OCI-LY7 (cell line): ENCODE results near the gene GLS. TPM values are rescaled to one million over a fixed set of nuclear protein-coding genes. Genes with fewer than 3 reads are reported as not detected.

ENCODE experiments used
- BruUV-seq: library from RNA; stranded (reverse); fragments of 400-500 nt; replicated peaks from 2 replicates; lab custom pipeline; 2021; lab: Mats Ljungman, UMichigan
- CTCF ChIA-PET: fragments of 300-600 bp; sonication (Branson Sonifier 250); formaldehyde crosslinking; loops from one replicate; lab custom pipeline; 2022; ENCODE audit warnings: antibody characterized with exemption; ENCODE audit not compliant: unreplicated experiment; lab: Charles Lee
- POLR2A ChIA-PET: fragments of 300-600 bp; sonication (Branson Sonifier 250); formaldehyde crosslinking; loops from one replicate; lab custom pipeline; 2022; ENCODE audit warnings: antibody characterized with exemption; lab: Charles Lee
- DNase-seq: peaks from one replicate; pipeline ENCODE4 v3.0.0-alpha.2; 2015; ENCODE audit warnings: low spot score
- H2AFZ ChIP-seq: fragments of 200-600 bp; sonication (generic), shearing (Covaris generic); 2 replicates; pipeline ENCODE4 v1.6.1; 2014; ENCODE audit warnings: mild to moderate bottlenecking, antibody characterized with exemption, low read length, moderate library complexity
- H3K27ac ChIP-seq: fragments of 200-600 bp; sonication (generic); 2 replicates; pipeline ENCODE4 v1.5.1; 2014; ENCODE audit warnings: mixed run types, low read depth, mild to moderate bottlenecking, moderate library complexity, low read length, inconsistent platforms; ENCODE audit not compliant: poor library complexity, severe bottlenecking
- H3K36me3 ChIP-seq: fragments of 200-600 bp; sonication (generic); 2 replicates; pipeline ENCODE4 v1.6.1; 2014; ENCODE audit warnings: mild to moderate bottlenecking, antibody characterized with exemption, low read length, moderate library complexity, mixed read lengths; ENCODE audit not compliant: insufficient read depth
- H3K4me1 ChIP-seq: fragments of 200-600 bp; sonication (generic); 2 replicates; pipeline ENCODE4 v1.5.1; 2014; ENCODE audit warnings: mild to moderate bottlenecking, low read length; ENCODE audit not compliant: insufficient read depth, poor library complexity, severe bottlenecking
- H3K4me2 ChIP-seq: fragments of 200-600 bp; sonication (generic); 2 replicates; pipeline ENCODE4 v1.6.1; 2014; ENCODE audit warnings: mild to moderate bottlenecking, low read length
- H3K4me3 ChIP-seq: fragments of 200-600 bp; sonication (generic); 2 replicates; pipeline ENCODE4 v1.5.1; 2014; ENCODE audit warnings: mild to moderate bottlenecking, low read depth, low read length; ENCODE audit not compliant: poor library complexity, severe bottlenecking
- H3K79me2 ChIP-seq: fragments of 200-600 bp; sonication (generic); 2 replicates; pipeline ENCODE4 v1.6.1; 2016; ENCODE audit warnings: low read depth, mild to moderate bottlenecking, low read length, moderate library complexity, mixed read lengths; ENCODE audit not compliant: insufficient read depth
- H3K9me2 ChIP-seq: fragments of 200-600 bp; sonication (generic); 2 replicates; pipeline ENCODE4 v1.6.1; 2016; ENCODE audit warnings: mild to moderate bottlenecking, low read length, mixed read lengths; ENCODE audit not compliant: insufficient read depth
- H3K9me3 ChIP-seq: fragments of 200-600 bp; sonication (generic); 2 replicates; pipeline ENCODE4 v1.6.1; 2014; ENCODE audit warnings: mild to moderate bottlenecking, mixed run types, low read length, mixed read lengths
- H4K20me1 ChIP-seq: fragments of 200-600 bp; sonication (generic); 2 replicates; pipeline ENCODE4 v1.6.1; 2014; ENCODE audit warnings: mild to moderate bottlenecking, antibody characterized with exemption, low read length, moderate library complexity, mixed read lengths; ENCODE audit not compliant: insufficient read depth
- EZH2phosphoT487 ChIP-seq: fragments of 200-600 bp; sonication (generic); IDR thresholded peaks from 2 replicates; pipeline ENCODE4 v1.6.1; 2018; ENCODE audit warnings: low read depth, borderline replicate concordance, mild to moderate bottlenecking, mixed run types, antibody characterized with exemption, low read length, moderate library complexity, mixed read lengths
- intact Hi-C: fragments of 100-400 bp; cut with micrococcal nuclease; formaldehyde crosslinking; loops from one replicate; pipeline ENCODE4 v1.10.0; 2022; ENCODE audit not compliant: unreplicated experiment
- total RNA-seq, 2 experiments: library from RNA; depleted of rRNA in 1 of 2; stranded (reverse); fragments of >200 nt in 1 of 2; shearing (Covaris generic) in 1 of 2; gene quantifications; 2 replicates each; pipeline ENCODE4 v1.2.3, GENCODE V29; 2014 to 2022
- TF ChIP-seq, protein P1 (sequence below): fragments of 200-600 bp; sonication (generic); conservative IDR thresholded peaks from 2 replicates; pipeline ENCODE4 v1.5.1; 2014; ENCODE audit warnings: mild to moderate bottlenecking, antibody characterized with exemption, low read length, moderate library complexity, mixed read lengths

The GLS gene
- total RNA-seq, 2 experiments from 2014 or later: 102 to 103 TPM

DNA sequence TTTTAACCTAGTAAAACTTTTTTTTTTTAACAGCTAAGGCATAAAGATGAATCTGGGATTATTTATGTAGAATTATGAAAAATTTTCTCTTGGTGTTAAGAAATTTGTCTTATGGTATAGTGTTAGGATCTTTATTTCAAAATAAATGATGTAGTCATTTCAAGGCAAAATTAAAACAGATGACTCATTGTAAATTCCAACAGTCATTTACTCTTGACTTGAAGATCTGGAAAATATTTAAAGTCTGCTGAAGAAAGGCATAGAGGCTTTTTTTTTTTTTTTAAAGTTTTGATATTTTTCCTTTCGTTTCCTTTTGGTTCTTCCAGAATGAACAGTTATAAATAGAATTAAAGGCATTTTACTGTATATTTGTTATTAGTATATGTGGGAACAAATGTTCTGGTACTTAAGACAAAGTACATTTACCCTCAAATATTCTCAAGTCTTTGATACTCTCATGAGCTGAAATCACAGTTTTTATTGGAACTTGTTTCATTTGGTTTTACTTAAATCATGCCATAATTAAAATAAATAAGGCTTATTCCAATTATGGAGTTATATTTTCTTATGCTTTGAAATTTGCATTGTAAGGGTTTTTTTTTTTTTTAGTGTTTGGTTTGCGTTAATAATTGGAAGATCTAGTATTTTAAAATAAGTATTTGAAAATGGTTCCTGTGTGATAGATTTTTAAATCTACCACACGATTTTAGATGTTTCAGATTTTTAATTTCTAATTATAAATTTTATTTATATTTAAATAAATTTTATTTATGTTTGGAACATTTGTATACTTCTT, 29.9 kb downstream of the GLS start:
- peaks cover 75% of the 10 kb centered on the region for H3K36me3 ChIP-seq
- H3K4me1 ChIP-seq: no peaks in the 10 kb centered on the region
- intact Hi-C loops: no loop called here
- no peak for TF ChIP-seq EZH2phosphoT487
- TF ChIP-seq, protein P1, sequence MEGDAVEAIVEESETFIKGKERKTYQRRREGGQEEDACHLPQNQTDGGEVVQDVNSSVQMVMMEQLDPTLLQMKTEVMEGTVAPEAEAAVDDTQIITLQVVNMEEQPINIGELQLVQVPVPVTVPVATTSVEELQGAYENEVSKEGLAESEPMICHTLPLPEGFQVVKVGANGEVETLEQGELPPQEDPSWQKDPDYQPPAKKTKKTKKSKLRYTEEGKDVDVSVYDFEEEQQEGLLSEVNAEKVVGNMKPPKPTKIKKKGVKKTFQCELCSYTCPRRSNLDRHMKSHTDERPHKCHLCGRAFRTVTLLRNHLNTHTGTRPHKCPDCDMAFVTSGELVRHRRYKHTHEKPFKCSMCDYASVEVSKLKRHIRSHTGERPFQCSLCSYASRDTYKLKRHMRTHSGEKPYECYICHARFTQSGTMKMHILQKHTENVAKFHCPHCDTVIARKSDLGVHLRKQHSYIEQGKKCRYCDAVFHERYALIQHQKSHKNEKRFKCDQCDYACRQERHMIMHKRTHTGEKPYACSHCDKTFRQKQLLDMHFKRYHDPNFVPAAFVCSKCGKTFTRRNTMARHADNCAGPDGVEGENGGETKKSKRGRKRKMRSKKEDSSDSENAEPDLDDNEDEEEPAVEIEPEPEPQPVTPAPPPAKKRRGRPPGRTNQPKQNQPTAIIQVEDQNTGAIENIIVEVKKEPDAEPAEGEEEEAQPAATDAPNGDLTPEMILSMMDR: no peak
- no peak for DNase-seq
- no peaks in the 10 kb centered on the region for H4K20me1 ChIP-seq
- no peaks in the 10 kb centered on the region for H3K9me2 ChIP-seq
- H3K4me2 ChIP-seq: no peak overlapping the region
- H3K9me3 ChIP-seq: no peaks in the 10 kb centered on the region
- H3K4me3 ChIP-seq: no peak overlapping the region
- H2AFZ ChIP-seq: no peak overlapping the region
- POLR2A ChIA-PET: interaction anchor here (0.6 to 0.7 kb wide), 3 partner anchors 67 to 946 kb away, joined by 3 to 4 read pairs (median 3); no protein-coding TSS in a partner anchor
- H3K79me2 ChIP-seq: no peaks in the 10 kb centered on the region
- BruUV-seq: no TSS peak
- CTCF ChIA-PET: no interaction called here
- no peak overlapping the region for H3K27ac ChIP-seq

DNA sequence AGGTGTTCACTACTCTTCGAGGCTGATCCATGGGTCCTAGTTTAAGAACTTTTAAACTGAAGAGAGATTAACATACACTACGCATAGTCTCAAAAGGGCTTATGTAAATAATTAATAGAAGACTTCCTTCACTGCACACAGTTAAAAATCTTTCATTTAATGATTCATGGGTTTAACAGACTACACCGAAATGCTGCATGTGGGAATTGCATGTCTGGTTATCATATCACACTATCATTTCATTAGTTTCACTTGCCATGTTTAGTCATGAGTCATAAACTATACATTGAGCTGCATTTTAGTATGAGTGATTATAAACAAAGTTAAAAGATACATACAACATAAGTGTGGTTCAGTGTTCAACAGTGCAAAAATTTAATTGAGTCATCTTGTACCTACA, 31.2 kb downstream of the GLS start:
- TF ChIP-seq, protein P1: no peak
- no peak for TF ChIP-seq EZH2phosphoT487
- Histone ChIP-seq H3K36me3 (peaks cover 82% of the 10 kb centered on the region), H3K27ac (no peak overlapping the region), H3K9me2 (no peaks in the 10 kb centered on the region), H3K4me2 (no peak overlapping the region), H3K4me1 (no peaks in the 10 kb centered on the region), H2AFZ (no peak overlapping the region), H3K4me3 (no peak overlapping the region), H4K20me1 (no peaks in the 10 kb centered on the region), H3K79me2 (no peaks in the 10 kb centered on the region), H3K9me3 (no peaks in the 10 kb centered on the region)
- ChIA-PET POLR2A (interaction anchor here (0.7 to 1.0 kb wide), 2 partner anchors 88 to 959 kb away, joined by 3 read pairs; no protein-coding TSS in a partner anchor), CTCF (no interaction called here)
- DNase-seq: no peak
- intact Hi-C loops: no loop called here
- no TSS peak for BruUV-seq

DNA sequence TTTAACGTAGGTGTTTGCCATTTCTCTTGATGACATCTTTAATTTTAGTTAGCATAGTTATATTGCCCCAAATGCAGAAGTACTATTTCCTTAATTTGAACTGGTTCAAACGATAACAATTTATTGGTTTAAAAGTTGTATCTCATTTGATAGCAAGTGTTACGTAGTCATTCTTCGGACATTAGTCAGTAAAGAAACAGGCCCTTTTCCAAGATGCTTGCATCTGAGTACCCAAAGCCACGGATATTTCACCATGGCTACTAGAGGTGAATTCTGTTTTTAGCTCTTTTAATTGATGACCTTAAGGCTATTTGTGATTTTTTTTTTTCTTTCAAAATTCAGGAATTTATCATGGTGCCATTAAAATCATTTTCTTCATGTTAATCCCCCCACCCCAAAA, 32.1 kb downstream of the GLS start:
- no TSS peak for BruUV-seq
- TF ChIP-seq, protein P1: no peak
- no peak for TF ChIP-seq EZH2phosphoT487
- Histone ChIP-seq H3K36me3 (peaks cover 87% of the 10 kb centered on the region), H3K27ac (no peak overlapping the region), H3K4me3 (no peak overlapping the region), H3K79me2 (no peaks in the 10 kb centered on the region), H3K9me2 (no peaks in the 10 kb centered on the region), H3K4me2 (no peak overlapping the region), H3K9me3 (no peaks in the 10 kb centered on the region), H3K4me1 (no peaks in the 10 kb centered on the region), H4K20me1 (no peaks in the 10 kb centered on the region), H2AFZ (no peak overlapping the region)
- no peak for DNase-seq
- CTCF ChIA-PET: no interaction called here
- intact Hi-C loops: no loop called here
- POLR2A ChIA-PET: interaction anchor here (0.9 to 1.0 kb wide), 4 partner anchors 12 to 71 kb away, joined by 3 to 4 read pairs (median 4); no protein-coding TSS in a partner anchor
